Amniotic stem cell (primary cell): ENCODE measurements around the gene RALY.

Source experiments
- DNase-seq: peaks from one replicate; lab custom pipeline; 2025; lab: John Stamatoyannopoulos, UW

Gene RALY

GRCh38 chr20:33986560-33987216 is 7.0 kb upstream of the RALY start:
- DNase-seq, result no peak

- no peak for DNase-seq
Observed at GRCh38 chr20:33990075-33990474, 3.6 kb upstream of the RALY start.

- DNase-seq, result no peak
Observed at GRCh38 chr20:33991502-33991901, 2.2 kb upstream of the RALY start.

- no peak for DNase-seq
Observed at GRCh38 chr20:33992145-33992922, 1.4 kb upstream of the RALY start.

GRCh38 chr20:33992923-33993575 is 662 bp upstream of the RALY start:
- peak; percentile 100 for DNase-seq

GRCh38 chr20:33994222-33994913 is 657 bp downstream of the RALY start:
- DNase-seq, result peak; percentile 65

- DNase-seq, result no peak
Observed at GRCh38 chr20:33995053-33995831, 1.5 kb downstream of the RALY start.

GRCh38 chr20:33999025-33999649 is 5.4 kb downstream of the RALY start:
- no peak for DNase-seq

- DNase-seq, result no peak
Observed at GRCh38 chr20:34001378-34001777, 7.7 kb downstream of the RALY start.

- no peak for DNase-seq
Observed at GRCh38 chr20:34004227-34004626, 10.5 kb downstream of the RALY start.

- no peak for DNase-seq
Observed at GRCh38 chr20:34004790-34005457, 11.2 kb downstream of the RALY start.

GRCh38 chr20:34006619-34007018 is 12.9 kb downstream of the RALY start:
- no peak for DNase-seq

GRCh38 chr20:34008477-34008876 is 14.8 kb downstream of the RALY start:
- DNase-seq, result no peak

GRCh38 chr20:34010405-34010931 is 16.8 kb downstream of the RALY start:
- DNase-seq, result no peak

GRCh38 chr20:34011275-34011674 is 17.6 kb downstream of the RALY start:
- no peak for DNase-seq

GRCh38 chr20:34012330-34012729 is 18.6 kb downstream of the RALY start:
- no peak for DNase-seq

- no peak for DNase-seq
Observed at GRCh38 chr20:34012735-34013134, 19.0 kb downstream of the RALY start.

- no peak for DNase-seq
Observed at GRCh38 chr20:34013554-34013953, 19.8 kb downstream of the RALY start.

- DNase-seq, result no peak
Observed at GRCh38 chr20:34014878-34015277, 21.2 kb downstream of the RALY start.
